Muscle layer of colon (tissue), 2 donors: ENCODE results near the gene TTC39A.

Experiments used
- H3K27ac ChIP-seq: one replicate; pipeline ENCODE4 v1.7.0; 2013; ENCODE audit warnings: low read depth, mild to moderate bottlenecking, low read length, moderate library complexity
- H3K27me3 ChIP-seq, 2 donors: one replicate each; pipeline ENCODE4 v1.7.0; 2013; ENCODE audit warnings: low read length in 2 of 2, mild to moderate bottlenecking in 2 of 2; ENCODE audit not compliant: insufficient read depth in 2 of 2, control insufficient read depth in 1 of 2
- H3K36me3 ChIP-seq: one replicate; pipeline ENCODE4 v1.7.0; 2013; ENCODE audit warnings: mild to moderate bottlenecking, low read length; ENCODE audit not compliant: insufficient read depth
- H3K4me1 ChIP-seq: one replicate; pipeline ENCODE4 v1.7.0; 2013; ENCODE audit warnings: mild to moderate bottlenecking, low read length; ENCODE audit not compliant: insufficient read depth
- H3K4me3 ChIP-seq, 2 donors: one replicate each; pipeline ENCODE4 v1.7.0; 2013; ENCODE audit warnings: low read length in 2 of 2, low read depth in 1 of 2, mild to moderate bottlenecking in 1 of 2, moderate library complexity in 1 of 2
- H3K9ac ChIP-seq: one replicate; pipeline ENCODE4 v1.7.0; 2013; ENCODE audit warnings: low read length
- H3K9me3 ChIP-seq: one replicate; pipeline ENCODE4 v1.7.0; 2013; ENCODE audit warnings: mild to moderate bottlenecking, low read length
- donor health status: abdominal sarcoma.
- donor health status: Adenocarcinoma of cecum.

TTC39A gene

DNA sequence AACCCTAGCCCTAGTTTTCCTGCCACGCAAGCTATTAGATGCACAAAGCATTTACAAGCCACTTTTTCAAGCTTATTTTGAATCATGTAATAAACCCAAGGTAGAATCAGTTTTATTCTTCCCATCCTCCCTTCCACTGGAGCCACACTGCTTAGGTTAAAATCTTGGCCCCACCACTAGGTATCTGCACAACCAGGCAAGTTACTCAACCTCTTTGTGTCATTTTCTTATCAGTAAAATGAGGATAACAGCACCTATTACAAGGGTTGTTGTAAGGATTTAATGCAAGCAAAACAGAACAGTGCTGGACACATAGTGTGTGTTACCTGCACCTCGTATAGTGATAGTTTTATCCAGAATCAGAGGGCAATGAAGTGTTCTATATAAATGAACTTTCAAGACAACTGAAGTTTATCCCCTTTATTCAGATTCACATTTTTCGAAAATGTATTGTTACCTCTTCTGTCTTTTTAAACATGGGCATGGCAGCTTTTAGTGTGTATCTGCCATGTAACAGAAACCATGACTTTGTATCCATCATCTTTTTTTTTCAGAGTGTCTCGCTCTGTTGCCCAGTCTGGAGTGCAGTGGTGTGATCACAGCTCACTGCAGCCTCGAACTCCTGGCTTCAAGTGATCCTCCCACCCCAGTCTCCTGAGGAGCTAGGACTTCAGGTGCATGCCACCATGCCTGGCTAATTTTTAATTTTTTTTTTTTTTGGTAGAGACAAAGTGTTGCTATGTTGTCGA is 17.2 kb upstream of the TTC39A start:
- Histone ChIP-seq H3K27ac (no peak overlapping the region), H3K27me3 (peaks cover 18 to 35% of the 10 kb centered on the region in 2 donors), H3K4me3 (no peak overlapping the region), H3K36me3 (no peaks in the 10 kb centered on the region), H3K4me1 (no peaks in the 10 kb centered on the region), H3K9me3 (no peaks in the 10 kb centered on the region), H3K9ac (no peak overlapping the region)

DNA sequence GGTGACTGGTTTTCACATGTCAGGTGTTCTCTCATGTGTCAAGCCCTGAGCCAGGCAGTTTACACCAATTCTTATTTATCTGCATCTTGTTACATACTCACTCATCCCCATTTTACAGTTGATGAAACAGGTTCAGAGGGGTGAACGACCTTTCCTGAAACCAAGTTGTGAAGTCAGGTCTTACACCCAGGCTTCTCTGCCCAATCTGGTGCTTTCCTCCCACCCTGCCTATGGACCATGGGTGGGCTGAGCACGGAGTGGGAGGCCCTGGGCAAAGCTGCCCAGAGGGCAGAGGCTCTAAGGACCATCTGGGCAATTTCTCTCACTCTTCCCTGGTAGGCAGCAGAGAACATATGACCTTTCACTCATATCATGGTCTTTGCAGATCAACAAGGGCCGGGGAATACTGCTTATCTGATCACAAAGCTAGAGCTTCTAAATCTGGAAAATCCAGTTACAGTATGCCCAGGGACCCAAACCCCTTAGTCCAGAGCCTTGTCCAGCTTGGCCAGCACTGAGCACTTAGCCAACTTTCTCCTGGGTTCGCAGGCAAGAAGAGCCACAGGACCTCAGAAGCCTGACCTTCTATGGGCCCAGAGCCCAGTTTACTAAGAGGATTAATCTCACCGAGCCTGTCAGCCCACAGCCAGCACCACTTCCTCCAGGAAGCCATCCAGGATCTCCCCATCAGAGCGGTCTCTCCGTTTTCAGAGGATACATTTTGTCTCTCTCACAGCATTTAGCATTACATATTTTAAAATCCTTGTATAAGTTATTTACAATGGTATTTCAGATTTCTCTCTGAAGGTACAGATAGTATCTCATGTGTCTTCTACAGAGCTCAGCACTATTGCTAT is 16.0 kb upstream of the TTC39A start:
- Histone ChIP-seq H3K9me3 (no peaks in the 10 kb centered on the region), H3K9ac (no peak overlapping the region), H3K36me3 (no peaks in the 10 kb centered on the region), H3K27ac (no peak overlapping the region), H3K27me3 (peaks cover 18 to 37% of the 10 kb centered on the region in 2 donors), H3K4me3 (no peak overlapping the region), H3K4me1 (no peaks in the 10 kb centered on the region)

GRCh38 chr1:51345300-51345687 is 14.9 kb upstream of the TTC39A start:
- H3K36me3 ChIP-seq: no peaks in the 10 kb centered on the region
- no peak overlapping the region for H3K27ac ChIP-seq
- H3K27me3 ChIP-seq: peaks cover 18 to 37% of the 10 kb centered on the region in 2 donors
- H3K4me1 ChIP-seq: no peaks in the 10 kb centered on the region
- no peaks in the 10 kb centered on the region for H3K9me3 ChIP-seq
- H3K4me3 ChIP-seq: no peak overlapping the region
- no peak overlapping the region for H3K9ac ChIP-seq

DNA sequence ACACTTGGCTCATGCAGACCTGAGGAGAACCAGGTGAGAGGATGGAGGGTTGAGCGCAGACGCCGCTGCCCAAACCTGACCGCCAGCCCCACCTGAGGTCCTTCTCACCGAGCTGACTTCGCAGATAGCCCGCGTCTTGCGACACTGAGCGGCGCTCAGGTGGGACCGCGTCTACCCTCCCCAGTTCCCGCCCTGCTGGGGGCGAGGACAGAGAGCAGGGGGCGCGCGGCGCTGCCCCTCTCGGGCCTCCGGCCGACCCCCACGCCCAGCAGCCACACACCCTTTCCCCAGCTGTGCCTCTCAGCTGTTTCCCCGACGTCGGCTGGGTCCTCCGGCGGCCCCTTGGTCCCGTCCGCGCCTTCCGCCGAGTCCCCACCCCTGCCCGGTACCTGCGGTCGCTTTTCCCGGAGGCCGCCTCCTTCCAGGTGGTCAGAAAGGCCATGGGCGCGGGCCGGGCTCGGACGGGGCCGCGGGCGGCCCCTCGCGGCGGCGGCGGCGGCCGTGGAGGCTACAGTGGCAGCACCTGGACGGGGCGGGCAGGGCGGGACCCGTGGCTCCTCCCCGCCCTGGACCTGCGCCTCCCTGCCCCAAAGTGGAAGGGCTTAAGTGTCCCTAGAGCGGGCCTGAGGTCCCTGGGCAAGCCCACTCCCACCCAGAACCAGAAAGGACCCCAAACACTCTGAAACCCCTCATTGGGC is 14.4 kb upstream of the TTC39A start:
- Histone ChIP-seq H3K27me3 (peaks cover 18 to 37% of the 10 kb centered on the region in 2 donors), H3K27ac (no peak overlapping the region), H3K4me3 (no peak overlapping the region), H3K9me3 (no peaks in the 10 kb centered on the region), H3K9ac (no peak overlapping the region), H3K4me1 (no peaks in the 10 kb centered on the region), H3K36me3 (no peaks in the 10 kb centered on the region)

- Histone ChIP-seq H3K27ac (no peak overlapping the region), H3K27me3 (peaks cover 18 to 37% of the 10 kb centered on the region in 2 donors), H3K4me1 (no peaks in the 10 kb centered on the region), H3K36me3 (no peaks in the 10 kb centered on the region), H3K4me3 (no peak overlapping the region), H3K9me3 (no peaks in the 10 kb centered on the region), H3K9ac (no peak overlapping the region)
Observed at GRCh38 chr1:51344276-51344601, 13.9 kb upstream of the TTC39A start.

DNA sequence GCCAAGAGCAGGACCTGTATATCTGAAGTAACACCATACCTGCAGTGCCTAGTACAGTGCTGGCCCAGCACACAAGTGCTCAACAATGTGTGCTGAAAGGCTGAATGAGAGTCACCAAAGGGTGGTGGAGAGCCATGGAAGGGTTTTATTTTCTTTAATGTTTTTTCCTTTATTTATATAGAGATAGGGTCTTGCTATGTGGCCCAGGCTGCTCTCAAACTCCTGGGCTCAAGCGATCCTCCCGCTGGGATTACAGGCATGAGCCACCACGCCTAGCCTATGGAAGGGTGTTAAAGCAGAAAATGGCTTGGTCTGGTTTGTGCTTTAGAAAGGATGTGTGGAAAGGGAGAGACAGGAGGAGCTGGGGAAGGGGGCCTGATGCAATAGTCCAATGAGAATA is 13.3 kb upstream of the TTC39A start:
- Histone ChIP-seq H3K36me3 (no peaks in the 10 kb centered on the region), H3K9me3 (no peaks in the 10 kb centered on the region), H3K27ac (no peak overlapping the region), H3K27me3 (peaks cover 18 to 37% of the 10 kb centered on the region in 2 donors), H3K4me3 (no peak overlapping the region), H3K4me1 (no peaks in the 10 kb centered on the region), H3K9ac (no peak overlapping the region)

- no peaks in the 10 kb centered on the region for H3K9me3 ChIP-seq
- H3K27me3 ChIP-seq: peaks cover 18 to 37% of the 10 kb centered on the region in 2 donors
- H3K4me3 ChIP-seq: no peak overlapping the region
Observed at GRCh38 chr1:51342591-51343206, 12.3 kb upstream of the TTC39A start.

GRCh38 chr1:51341876-51342496 is 11.6 kb upstream of the TTC39A start:
- H3K9me3 ChIP-seq: no peaks in the 10 kb centered on the region
- H3K27ac ChIP-seq: no peak overlapping the region
- H3K4me3 ChIP-seq: no peak overlapping the region
- H3K9ac ChIP-seq: no peak overlapping the region
- H3K4me1 ChIP-seq: no peaks in the 10 kb centered on the region
- peaks cover 18 to 37% of the 10 kb centered on the region in 2 donors for H3K27me3 ChIP-seq
- H3K36me3 ChIP-seq: no peaks in the 10 kb centered on the region

More at GRCh38 chr1:51342591-51343206, 12.3 kb upstream of the TTC39A start:
- no peaks in the 10 kb centered on the region for H3K36me3 ChIP-seq
- no peak overlapping the region for H3K27ac ChIP-seq
- H3K9ac ChIP-seq: no peak overlapping the region
- no peaks in the 10 kb centered on the region for H3K4me1 ChIP-seq

DNA sequence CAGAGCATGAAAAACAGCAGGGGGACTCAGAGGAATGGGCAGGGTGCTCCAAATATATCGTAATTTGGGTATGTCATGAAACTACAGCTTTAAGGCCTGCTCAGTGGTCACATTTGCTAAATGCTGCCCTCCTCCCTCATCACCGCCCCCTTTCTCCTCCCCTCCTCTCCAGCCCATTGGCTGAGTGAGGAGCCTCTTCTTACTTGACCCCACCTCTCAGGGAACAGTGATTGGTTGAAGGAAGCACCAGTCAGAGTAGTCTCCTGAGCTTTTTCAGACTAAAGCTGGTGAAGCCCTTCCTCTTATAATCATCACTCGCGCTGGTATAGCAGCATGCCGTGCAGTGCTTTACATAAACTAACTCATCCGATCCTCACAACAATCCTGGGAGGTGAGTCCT is 10.0 kb upstream of the TTC39A start:
- H3K36me3 ChIP-seq: no peaks in the 10 kb centered on the region
- peaks cover 13 to 27% of the 10 kb centered on the region in 2 donors for H3K27me3 ChIP-seq
- no peak overlapping the region for H3K4me3 ChIP-seq
- H3K27ac ChIP-seq: no peak overlapping the region
- H3K9me3 ChIP-seq: no peaks in the 10 kb centered on the region
- no peak overlapping the region for H3K9ac ChIP-seq
- H3K4me1 ChIP-seq: no peaks in the 10 kb centered on the region

DNA sequence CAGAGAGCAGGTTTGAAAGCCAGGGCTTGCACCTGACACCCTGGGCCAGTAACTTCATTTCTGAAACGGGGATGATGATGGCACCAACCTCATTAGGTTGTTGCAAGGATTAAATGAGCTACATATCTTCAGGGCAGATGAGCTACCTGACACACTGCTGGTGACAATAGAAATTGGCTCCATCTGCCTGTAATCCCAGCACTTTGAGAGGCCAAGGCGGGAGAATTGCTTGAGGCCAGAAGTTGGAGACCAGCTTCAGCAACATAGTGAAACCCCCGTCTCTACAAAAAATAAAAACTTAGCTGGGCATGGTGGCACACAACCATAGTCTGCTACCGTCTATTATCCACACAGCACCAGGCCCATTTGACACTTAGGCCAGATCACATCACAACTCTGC is 6.3 kb upstream of the TTC39A start:
- H3K27ac ChIP-seq: no peak overlapping the region
- no peaks in the 10 kb centered on the region for H3K4me1 ChIP-seq
- no peaks in the 10 kb centered on the region for H3K27me3 ChIP-seq
- no peak overlapping the region for H3K4me3 ChIP-seq
- no peaks in the 10 kb centered on the region for H3K36me3 ChIP-seq
- H3K9ac ChIP-seq: no peak overlapping the region
- H3K9me3 ChIP-seq: no peaks in the 10 kb centered on the region

- H3K4me3 ChIP-seq: no peak overlapping the region
- peaks cover 0 to 3% of the 10 kb centered on the region in 2 donors for H3K27me3 ChIP-seq
- no peak overlapping the region for H3K27ac ChIP-seq
- H3K4me1 ChIP-seq: peaks cover 4% of the 10 kb centered on the region
- no peaks in the 10 kb centered on the region for H3K9me3 ChIP-seq
- H3K9ac ChIP-seq: no peak overlapping the region
- H3K36me3 ChIP-seq: no peaks in the 10 kb centered on the region
Observed at GRCh38 chr1:51336004-51336403, 5.6 kb upstream of the TTC39A start.
